ENCODE measurements around the gene UBALD2. TPM values are rescaled to one million over a fixed set of nuclear protein-coding genes. Genes with fewer than 3 reads are reported as not detected.

UBALD2 gene
- polyA plus RNA-seq, 3 donors: 34.5 to 47.6 (median 47.3) TPM

GRCh38 chr17:76307299-76307965 is 42.3 kb downstream of the UBALD2 start:
- DNase-seq: no peak

GRCh38 chr17:76307966-76308338 is 42.8 kb downstream of the UBALD2 start, which contains the start of gene QRICH2:
TSS of gene QRICH2 (minus strand) at chr17:76308276. CDS start at chr17:76307998, 278 bp downstream.
- no peak for DNase-seq

DNA sequence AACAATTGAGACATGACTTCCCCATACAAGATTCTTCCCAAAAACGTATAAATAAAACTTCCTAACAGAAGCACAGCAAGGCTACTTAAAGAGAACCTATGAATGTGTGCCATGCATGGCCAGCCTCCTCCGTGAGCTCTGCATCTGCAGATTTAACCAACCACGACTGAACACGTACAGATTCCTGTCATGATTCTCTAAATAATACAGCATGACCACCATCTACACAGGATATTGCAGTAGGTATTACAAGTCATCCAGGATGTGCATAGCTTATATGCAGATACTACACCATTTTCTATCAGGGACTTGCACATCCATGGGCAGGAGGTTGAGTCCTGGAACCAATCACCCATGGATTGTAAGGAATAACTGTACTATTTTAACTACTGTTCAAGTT is 44.3 kb downstream of the UBALD2 start:
- DNase-seq: no peak

DNA sequence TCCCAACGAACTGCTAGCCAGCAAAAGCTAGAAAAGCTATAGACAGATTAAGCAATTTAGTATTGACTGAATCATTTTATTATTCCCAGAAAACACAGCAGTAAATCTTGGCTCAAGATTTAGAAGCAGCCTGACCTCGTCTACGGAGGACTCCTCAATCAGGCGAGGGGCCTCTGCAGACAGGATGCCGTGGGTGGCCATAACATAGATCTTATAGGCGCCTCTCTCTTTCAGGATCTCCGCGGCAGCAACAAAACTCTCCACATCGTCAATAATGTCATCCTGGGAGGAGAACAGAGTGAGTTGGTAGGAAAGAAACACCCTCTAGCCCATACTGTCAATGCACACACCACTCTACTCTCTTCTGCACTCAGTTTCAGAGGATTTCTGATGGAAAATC is 47.6 kb downstream of the UBALD2 start:
- DNase-seq: no peak

DNA sequence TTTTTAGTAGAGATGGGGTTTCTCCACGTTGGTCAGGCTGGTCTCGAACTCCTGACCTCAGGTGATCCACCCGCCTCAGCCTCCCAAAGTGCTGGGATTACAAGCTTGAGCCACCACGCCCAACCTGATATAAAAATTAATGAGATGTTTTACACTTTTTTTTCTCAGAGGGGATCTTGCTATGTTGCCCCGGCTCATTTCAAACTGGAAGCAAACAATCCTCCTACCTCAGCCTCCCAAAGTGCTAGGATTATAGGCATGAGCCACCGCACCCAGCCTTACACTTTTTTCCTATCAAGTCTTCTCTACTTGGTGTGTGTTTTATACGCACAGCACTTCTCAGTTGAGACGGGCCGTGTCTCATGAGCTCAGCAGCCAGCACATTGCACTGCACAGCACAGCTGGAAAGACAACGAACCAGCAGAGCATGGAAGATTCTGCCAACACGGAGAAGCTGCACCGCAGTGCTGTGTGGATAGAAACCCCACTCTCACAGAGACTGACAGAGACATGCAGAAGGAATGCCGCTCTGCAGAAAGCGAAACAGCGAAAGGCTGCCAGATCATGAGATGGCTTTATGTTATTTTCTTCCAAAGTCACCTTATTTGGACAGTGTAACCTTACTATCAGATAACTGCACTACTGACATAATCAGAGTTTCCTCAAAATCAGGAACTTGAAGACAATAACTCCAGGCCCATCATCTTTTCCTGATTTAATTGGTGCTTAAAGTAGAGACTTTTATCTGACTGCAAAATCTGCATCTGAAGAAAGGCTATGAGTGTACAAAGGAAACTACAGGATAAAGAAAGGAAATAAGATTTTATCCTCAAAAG is 49.5 kb downstream of the UBALD2 start:
- no peak for DNase-seq

GRCh38 chr17:76317535-76317934 is 52.4 kb downstream of the UBALD2 start:
- DNase-seq: no peak

- no peak for DNase-seq
Observed at GRCh38 chr17:76318586-76318985, 53.4 kb downstream of the UBALD2 start.

Other genes starting within 250 kb of the UBALD2 start
- gene EVPL, start 238.0 kb upstream of the UBALD2 start, polyA plus RNA-seq (ENCODE audit: insufficient read length in 3 of 3): 10 to 100 TPM; 24.4 to 25.9 (median 25.4) TPM
- gene SRP68, start 192.8 kb upstream of the UBALD2 start, polyA plus RNA-seq (ENCODE audit: insufficient read length in 3 of 3): 100 to 1,000 TPM in 2 of 3 donors, 10 to 100 TPM in 1; 97.6 to 109 (median 106) TPM
- gene GALR2, start 190.6 kb upstream of the UBALD2 start, polyA plus RNA-seq (ENCODE audit: insufficient read length in 3 of 3): under 1 TPM; 0.24 to 0.87 (median 0.33) TPM
- 10 to 100 TPM; 13.4 to 30.9 (median 27.1) TPM for gene ZACN, start 186.2 kb upstream of the UBALD2 start, polyA plus RNA-seq (ENCODE audit: insufficient read length in 3 of 3)
- gene EXOC7, start 161.6 kb upstream of the UBALD2 start, polyA plus RNA-seq (ENCODE audit: insufficient read length in 3 of 3): 100 to 1,000 TPM; 141 to 194 (median 166) TPM
- gene FOXJ1, start 124.1 kb upstream of the UBALD2 start, polyA plus RNA-seq (ENCODE audit: insufficient read length in 3 of 3): 10 to 100 TPM; 28.2 to 31.7 (median 31.5) TPM
- gene RNF157, start 24.9 kb upstream of the UBALD2 start, polyA plus RNA-seq (ENCODE audit: insufficient read length in 3 of 3): 10 to 100 TPM; 27.6 to 33.2 (median 33.0) TPM
- 10 to 100 TPM in 1 of 3 donors, 1 to 10 TPM in 2; 9.3 to 10.2 (median 9.9) TPM for gene QRICH2, start 42.9 kb downstream of the UBALD2 start, polyA plus RNA-seq (ENCODE audit: insufficient read length in 3 of 3)
- gene PRPSAP1, start 88.6 kb downstream of the UBALD2 start, polyA plus RNA-seq (ENCODE audit: insufficient read length in 3 of 3): 10 to 100 TPM; 83.4 to 87.5 (median 84.3) TPM
- 1 to 10 TPM; 2.7 to 4.9 (median 4.9) TPM for gene SPHK1, start 119.3 kb downstream of the UBALD2 start, polyA plus RNA-seq (ENCODE audit: insufficient read length in 3 of 3)
- 10 to 100 TPM; 27.2 to 30.6 (median 27.3) TPM for gene UBE2O, start 187.8 kb downstream of the UBALD2 start, polyA plus RNA-seq (ENCODE audit: insufficient read length in 3 of 3)
- under 1 TPM; 0.21 to 0.84 (median 0.35) TPM for gene AANAT, start 202.3 kb downstream of the UBALD2 start, polyA plus RNA-seq (ENCODE audit: insufficient read length in 3 of 3)
- 1 to 10 TPM; 7.7 to 9.9 (median 9.1) TPM for gene RHBDF2, start 236.1 kb downstream of the UBALD2 start, polyA plus RNA-seq (ENCODE audit: insufficient read length in 3 of 3)

All from renal pelvis (tissue), 4 donors.